Measurements from ENCODE around the gene ACSS1.
A peak's percentile ranks its signal among the peaks of the same experiment; 100 is the strongest.

Gene ACSS1

DNA sequence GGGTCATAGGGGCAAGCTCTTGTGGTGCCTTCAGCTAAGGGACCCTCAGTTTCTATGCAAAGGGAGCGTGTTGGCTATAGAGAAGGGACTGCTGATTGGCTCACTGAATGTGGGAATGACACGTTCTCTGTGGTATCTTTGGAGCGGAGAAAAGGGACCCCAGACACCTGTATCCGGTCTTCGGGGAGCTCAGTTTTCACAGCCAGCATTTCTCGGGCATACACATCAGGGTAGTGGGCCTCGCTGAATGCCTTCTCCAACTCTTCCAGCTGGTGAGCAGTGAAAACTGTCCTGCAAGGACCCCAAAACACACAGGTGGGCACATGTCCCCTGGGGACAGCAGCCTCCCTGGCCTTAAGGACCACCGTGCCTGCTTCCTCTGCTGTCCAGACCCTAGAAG is 20.7 kb upstream of the ACSS1 start:
- DNase-seq (ENCODE audit: low read depth in 2 of 2), result no peak

DNA sequence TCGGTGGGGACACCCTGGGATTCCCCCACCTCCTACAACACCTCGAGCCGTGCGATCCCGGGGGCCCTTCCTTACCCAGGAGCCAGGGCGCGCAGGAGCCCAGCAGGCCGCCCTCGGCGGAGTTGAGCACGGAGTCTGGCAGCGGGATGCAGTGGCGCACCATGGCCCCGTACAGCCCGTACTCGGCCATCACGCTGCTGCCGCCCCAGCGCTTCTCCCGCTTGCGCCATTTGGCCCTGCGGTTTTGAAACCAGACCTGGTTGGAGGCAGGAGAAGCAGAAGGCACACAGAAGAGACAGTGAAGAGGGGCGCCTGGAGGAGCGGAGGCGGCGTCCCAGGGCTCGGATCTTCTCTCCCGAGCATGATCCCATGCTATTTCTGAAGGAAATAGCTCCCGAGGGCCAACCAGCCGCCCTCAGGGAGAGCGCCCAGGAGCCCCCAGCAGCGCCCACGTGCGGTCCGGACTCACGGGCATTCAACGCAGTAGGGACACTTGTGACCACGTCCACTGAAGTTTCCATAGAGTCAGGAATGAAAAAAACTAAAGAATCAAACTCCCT is 19.8 kb upstream of the ACSS1 start:
- no peak for DNase-seq (ENCODE audit: low read depth in 2 of 2)

DNA sequence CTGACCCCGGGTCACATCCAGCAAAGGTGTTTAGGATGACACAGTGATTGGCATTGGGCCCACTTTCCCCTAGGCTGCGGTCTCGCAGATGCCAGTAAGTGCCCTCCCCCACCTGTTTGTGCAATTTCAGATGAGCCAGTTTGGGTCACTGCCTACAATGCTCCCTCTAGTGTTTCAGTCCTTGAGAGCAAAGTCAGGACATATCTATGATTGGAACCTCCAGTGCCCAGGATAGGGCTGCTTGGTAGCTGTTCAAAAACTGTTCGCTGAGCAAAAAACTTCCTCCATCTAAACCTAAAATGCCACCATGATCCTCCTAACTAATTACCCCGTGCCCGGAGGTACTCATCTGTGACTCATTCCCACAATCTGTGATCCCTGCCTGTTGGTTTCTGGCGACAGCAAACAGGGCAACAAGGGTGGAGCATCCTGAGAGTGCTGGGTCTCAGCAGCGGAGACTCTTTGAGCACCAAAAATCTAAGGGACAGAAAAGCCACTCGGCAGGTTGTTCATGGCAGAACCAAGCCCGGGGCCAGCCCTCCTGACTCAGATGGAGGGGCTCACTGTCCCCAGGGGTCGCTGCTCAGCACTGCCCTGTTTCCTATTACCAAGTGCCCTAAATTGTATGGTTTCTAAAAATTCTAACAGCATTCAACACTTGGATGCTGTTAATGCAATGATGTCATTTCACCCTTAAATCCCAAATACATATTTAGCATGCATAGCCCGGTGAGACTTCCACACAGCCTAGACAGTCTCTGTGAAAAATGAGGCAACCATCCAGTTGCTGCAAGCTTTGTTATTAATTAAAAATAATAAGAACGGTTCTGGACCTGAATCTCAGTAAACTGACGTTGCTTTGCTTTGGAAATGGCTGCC is 19.0 kb upstream of the ACSS1 start:
- no peak for DNase-seq (ENCODE audit: low read depth in 2 of 2)

- DNase-seq (ENCODE audit: low read depth in 2 of 2), result no peak
Observed at GRCh38 chr20:25076201-25076600, 18.3 kb upstream of the ACSS1 start.

DNA sequence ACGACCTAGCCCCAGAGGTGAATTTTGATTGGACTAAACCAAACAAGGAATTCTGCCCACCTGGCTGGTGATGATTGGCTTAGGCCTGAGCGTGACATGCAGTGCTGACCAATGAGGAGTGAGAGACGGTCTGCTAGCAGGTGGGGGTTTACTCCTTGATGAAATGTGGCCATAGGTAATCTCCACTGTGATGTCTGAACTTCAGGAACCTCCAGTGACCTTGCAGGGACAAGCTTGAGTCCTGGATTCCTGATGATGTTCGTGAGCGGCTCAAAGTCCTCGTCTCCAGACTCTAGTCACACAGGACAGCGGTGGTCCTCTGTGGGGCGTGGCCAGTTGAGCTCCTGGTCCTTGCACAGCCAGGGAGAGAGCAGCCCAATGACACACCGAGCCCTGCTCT is 15.6 kb upstream of the ACSS1 start:
- no peak for DNase-seq (ENCODE audit: low read depth in 2 of 2)

DNA sequence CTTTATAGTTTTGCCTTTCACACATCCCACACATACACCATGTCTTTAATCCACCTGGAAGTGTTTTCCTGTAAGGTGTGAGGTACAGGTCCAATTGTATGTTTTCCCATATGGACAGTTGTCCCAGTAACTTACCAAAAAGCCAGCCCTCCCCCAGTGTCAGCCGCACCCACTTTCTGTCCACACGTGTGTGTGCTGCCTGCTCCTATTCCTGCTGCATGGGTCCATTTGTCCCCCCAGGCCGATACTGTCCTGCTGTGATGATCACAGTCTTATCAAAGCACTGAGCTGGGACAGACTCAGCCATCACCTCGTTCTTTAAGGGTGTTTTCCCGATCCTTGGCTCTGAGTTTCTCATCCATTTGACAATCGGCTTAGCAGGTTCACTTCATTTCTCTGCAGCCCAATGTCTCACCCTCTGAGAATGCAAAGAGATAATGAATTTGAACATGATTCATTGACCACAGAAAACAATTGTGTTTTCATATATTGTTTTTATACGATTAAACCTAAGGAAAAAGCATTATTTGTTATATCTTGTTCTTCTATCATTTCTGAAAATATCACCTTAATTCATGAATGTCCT is 14.4 kb upstream of the ACSS1 start:
- no peak for DNase-seq (ENCODE audit: low read depth in 2 of 2)

DNA sequence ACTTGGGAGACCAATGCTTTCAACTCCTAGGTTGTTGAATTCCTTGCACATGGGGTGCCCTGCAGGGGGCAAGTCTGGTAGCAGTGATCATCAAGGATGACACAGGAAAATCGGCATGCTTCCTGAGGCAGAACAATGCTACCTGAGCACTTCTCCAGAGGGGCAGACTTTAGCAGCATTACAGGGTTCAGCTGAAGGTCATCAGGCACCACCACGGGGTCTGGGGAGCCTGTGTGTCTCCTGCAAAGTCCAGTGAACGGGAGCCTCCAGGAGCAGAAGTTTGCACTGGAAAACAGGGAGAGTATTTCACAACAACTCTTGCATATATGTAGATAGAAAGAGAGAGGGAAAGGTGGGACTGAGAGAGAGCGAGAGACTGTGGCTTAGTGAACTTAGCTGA is 13.8 kb upstream of the ACSS1 start:
- DNase-seq (ENCODE audit: low read depth in 2 of 2), result no peak

DNA sequence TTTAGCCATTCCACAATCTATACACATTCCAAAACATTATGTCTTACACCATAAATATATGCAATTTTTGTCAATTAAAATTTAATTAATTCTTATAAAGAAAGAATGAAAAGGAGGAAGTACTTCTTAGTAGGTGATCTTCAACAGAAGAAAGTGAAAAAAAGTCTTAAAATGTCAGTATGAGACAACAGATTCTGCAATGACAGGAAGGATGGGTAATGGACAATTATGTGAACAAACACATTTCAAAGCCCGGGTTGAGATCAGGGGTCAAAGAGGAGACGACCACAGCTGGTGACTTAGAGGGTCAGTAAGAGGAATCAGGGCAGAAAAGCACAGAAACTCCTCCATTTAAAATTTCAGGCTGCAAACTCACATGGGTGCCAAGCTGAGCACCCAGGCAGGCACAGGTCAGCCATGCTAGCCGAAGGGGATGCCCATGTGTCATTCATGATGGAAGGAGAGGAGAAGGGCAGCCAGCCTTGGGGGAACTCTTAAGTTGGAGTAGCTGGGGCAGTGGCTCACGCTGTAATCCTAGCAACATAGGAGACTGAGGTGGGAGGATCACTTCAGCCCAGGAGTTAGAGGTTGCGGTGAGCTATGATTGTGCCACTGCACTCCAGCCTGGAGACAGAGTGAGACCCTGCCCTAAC is 13.0 kb upstream of the ACSS1 start:
- DNase-seq (ENCODE audit: low read depth in 2 of 2), result no peak

DNA sequence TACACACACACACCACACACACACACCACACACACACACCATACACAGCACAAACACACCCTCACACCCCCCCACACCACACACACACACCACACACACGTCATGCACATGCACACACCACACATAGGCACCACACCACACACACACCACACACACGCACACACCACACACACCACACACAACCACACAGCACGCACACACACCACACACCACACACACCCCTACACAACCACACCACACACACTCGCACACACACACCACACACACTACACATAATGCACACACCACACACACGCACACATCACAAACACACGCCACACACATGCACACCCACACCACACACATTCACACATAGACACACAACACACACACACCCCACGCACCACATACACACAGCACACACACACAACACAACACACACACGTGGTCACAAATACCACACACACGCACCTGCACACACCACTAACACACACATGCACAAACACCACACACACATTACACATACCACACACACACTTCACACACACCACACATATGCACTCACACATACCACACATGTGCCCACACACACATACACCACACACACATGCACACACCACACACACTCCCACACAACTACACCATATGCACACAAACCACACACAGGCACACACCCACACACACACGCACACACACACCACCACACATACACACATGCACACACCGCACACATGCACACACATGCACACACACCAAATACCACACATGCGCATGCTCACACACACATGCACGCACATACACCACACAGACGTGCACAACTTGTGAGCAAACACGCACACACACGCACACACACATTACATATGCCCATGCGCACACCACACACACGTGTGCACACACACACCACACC is 9.4 kb upstream of the ACSS1 start:
- no peak for DNase-seq (ENCODE audit: low read depth in 2 of 2)

- DNase-seq (ENCODE audit: low read depth in 2 of 2), result no peak
Observed at GRCh38 chr20:25066386-25066785, 8.4 kb upstream of the ACSS1 start.

GRCh38 chr20:25065625-25066338 is 7.8 kb upstream of the ACSS1 start:
- DNase-seq (ENCODE audit: low read depth in 2 of 2), result peak; percentile 46

DNA sequence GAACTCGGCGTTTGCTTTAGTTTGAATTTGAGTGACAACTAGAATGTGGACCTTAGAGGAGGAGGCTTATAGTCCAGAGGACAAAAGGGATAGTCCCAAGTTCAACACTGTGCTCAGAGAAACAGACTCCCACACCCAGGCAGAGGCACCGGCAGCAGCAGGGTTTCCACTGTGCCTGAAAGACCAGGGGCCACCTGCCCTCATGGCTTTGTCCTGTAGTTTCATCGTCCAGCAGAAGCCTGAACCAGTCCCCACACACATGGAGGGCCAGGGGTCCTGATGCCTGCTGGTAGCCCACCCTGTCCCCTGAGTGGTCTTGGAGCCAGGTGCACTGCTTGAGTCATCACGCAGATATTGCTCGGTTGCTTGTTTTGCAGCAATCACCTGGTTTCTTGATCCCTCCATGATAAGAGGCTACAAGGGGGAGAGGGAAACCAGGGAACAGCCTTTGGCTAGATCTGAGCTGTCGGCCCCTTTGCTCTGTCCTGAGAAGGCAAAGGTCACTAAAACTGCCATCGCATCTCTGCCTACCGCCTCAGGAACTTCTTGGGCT is 7.2 kb upstream of the ACSS1 start:
- no peak for DNase-seq (ENCODE audit: low read depth in 2 of 2)

GRCh38 chr20:25064561-25065071 is 6.7 kb upstream of the ACSS1 start:
- DNase-seq (ENCODE audit: low read depth in 2 of 2), result no peak

GRCh38 chr20:25063981-25064380 is 6.0 kb upstream of the ACSS1 start:
- DNase-seq (ENCODE audit: low read depth in 2 of 2), result no peak

DNA sequence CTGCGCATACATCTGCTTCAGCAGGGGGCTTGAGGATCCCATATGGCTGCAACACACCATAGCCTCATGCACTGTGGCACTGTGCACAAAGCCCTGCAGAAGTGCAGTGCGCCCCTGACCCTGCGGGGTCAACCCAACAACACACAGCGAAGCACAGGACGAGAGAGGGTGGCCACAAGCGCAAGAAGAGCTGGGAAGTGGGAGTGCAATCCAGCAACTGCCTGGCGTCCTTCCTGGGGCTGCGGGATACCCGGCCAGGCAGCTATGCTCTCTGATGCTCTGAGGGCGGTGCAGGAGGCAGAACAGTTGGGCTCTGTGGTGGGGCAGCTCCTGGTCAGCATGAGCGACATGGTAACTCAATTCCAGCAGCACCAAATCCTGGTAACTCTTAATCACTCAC is 5.6 kb upstream of the ACSS1 start:
- DNase-seq (ENCODE audit: low read depth in 2 of 2), result no peak

DNA sequence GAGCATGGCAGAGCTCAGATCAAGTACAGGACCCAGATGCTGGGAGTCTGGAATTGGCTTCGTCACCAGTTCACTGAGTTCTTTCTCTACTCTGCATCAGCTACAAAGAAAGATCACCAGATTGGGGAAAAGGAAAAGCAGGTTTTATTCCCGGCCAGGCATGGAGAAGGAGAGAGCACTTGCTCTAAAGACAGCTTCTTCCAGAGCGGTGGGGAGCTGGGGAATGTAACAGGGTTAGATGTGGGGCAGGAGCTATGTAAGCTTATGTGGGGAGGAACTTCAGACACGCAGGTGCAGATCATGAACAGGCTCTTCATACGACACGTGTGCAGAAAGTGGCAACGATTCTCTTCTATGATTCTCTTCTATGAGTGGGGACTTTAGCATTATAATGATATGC is 4.9 kb upstream of the ACSS1 start:
- no peak for DNase-seq (ENCODE audit: low read depth in 2 of 2)

- no peak for DNase-seq (ENCODE audit: low read depth in 2 of 2)
Observed at GRCh38 chr20:25061821-25062530, 4.0 kb upstream of the ACSS1 start.

DNA sequence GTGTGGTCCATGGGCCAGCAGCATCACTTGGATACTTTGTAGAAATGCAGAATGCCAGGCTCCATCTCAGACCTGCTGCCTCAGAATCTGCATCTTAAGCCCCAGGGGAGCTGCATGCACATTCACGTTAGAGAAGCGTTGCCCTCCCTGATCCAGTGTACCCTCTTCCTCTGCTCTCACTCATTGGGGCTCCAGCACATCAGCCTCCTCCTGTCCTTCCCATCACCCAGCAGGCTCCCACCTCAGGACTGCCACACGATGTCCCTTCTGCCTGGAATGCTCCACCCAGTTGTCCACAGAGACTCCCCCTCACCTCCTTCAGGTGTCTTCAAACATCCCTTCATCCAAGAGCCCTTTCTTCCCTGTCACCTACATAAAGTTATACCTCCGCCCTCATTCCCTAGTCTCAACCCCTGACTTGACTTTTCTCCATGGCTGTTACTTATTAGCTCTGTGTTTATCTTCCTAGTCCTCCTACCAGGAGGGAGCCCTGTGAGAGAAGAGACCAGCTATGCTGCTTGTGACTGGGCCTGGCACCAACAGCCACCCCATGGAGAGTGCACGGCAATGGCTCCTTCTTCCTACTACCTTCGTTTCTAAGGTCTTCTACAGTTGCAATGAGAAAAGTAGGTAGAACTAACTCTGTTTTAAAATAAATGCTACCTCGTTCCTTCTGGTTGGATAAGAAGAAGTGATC is 3.3 kb upstream of the ACSS1 start:
- DNase-seq (ENCODE audit: low read depth in 2 of 2), result no peak

DNA sequence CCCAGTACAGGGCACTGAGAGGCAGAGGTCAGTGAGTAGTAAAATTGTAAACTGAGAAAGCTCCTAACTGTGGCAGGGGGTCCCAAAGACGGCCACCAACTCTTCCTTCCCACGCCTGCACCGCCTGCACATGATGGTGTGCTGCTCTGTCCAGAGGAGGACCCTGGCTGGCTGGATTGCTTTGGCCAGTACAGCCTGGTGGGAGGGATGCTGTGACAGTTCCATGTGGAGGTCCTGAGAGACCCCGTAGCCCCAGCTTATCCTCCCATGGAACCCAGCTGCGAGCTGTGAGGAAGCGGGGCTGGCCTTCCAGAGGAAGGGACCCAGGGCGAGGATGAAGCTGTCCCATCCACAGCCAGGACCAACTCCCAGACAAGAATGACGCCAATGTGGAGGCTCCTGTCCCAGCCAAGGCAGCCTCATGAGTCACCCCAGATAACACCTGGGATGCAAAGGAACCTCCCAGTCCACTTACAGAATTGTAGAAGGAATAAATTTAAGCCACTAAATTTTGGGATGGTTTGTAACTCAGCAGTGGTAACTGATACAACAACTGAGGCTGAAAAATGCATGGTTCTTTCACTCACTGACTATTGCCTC is 2.0 kb upstream of the ACSS1 start:
- no peak for DNase-seq (ENCODE audit: low read depth in 2 of 2)
